AG09319 (cell line): Measurements from ENCODE around the gene FGGY.

Experiments
- DNase-seq: peaks from one replicate; pipeline ENCODE4 v3.0.0-alpha.2; 2010; ENCODE audit warnings: low read depth; ENCODE audit errors: extremely low read depth
- TF ChIP-seq, protein P1 (sequence below): IDR thresholded peaks from 2 replicates; pipeline ENCODE4 v1.5.1; 2011; ENCODE audit warnings: low read depth, mild to moderate bottlenecking, inconsistent platforms, low read length, moderate library complexity

Gene FGGY

DNA sequence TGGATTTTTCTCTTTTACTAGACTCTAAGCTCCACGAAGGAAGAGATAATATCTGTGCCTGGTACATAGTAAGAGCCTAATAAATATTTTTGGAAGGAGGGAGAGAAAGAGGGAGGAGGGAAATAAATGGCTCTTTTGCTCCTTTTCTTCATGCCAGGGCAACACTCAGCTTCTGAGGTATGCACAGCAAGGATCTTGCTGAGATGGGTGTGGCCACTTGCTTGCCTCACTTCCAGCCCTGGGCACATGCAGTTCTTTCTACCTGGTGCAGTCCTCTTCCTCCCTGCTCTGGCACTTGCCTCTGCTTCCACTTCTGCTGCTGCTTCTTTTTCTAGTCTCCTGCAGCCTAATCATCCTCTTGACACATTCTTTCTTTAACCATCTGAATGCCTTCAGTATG is 148.1 kb downstream of the FGGY start:
- DNase-seq = no peak
- TF ChIP-seq, protein P1, sequence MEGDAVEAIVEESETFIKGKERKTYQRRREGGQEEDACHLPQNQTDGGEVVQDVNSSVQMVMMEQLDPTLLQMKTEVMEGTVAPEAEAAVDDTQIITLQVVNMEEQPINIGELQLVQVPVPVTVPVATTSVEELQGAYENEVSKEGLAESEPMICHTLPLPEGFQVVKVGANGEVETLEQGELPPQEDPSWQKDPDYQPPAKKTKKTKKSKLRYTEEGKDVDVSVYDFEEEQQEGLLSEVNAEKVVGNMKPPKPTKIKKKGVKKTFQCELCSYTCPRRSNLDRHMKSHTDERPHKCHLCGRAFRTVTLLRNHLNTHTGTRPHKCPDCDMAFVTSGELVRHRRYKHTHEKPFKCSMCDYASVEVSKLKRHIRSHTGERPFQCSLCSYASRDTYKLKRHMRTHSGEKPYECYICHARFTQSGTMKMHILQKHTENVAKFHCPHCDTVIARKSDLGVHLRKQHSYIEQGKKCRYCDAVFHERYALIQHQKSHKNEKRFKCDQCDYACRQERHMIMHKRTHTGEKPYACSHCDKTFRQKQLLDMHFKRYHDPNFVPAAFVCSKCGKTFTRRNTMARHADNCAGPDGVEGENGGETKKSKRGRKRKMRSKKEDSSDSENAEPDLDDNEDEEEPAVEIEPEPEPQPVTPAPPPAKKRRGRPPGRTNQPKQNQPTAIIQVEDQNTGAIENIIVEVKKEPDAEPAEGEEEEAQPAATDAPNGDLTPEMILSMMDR = no peak

DNA sequence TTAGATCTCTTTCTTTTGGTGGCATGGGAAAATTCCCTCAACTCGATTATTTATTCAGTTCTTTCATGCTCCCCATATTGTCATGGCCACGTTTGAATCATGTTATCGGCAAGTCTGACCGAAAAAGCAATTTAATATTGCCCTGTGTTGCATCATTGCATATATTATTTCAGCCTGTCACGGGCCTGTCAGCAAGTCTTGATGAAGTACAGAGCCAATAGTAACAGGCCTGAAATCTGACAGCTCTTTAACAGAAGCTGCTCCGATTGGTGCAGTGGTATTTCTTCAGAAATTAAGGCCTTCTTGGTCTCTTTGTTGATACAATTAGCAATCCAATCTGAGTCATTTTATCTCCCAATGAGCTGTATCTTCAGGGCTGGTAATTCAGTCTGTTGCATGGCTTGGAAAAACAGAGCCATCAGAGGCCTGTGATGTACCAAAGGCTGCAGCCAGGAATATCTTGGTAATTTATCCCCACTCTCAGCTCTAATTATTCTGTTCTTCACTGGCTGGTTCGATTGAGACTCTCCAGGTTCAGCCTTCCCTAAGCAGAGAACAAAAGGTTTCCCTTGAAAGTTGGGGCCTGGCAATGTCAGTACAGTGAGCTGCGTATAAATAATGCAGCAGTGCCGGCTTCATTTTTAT is 149.5 kb downstream of the FGGY start:
- DNase-seq = peak; percentile 15
- TF ChIP-seq, protein P1 = no peak

DNA sequence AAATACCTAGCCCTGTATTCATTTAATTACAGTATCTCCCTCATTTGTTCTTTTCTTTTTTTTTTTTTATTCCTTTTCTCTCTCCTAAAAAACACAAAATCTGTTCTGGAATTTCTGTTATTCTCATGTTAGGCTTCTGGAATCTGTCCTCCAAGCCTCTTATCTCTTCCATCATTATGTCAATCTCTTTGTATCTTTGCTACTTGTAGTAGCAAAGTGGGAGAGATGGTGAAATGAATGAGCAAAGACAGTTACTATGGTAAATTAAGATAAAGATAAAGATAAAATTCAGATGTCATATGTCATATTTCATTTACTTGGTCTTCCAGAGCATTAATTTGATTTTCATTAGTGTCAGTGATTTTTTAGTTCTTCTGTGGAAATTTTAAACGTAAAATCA is 155.1 kb downstream of the FGGY start:
- TF ChIP-seq, protein P1 = no peak
- DNase-seq = no peak

DNA sequence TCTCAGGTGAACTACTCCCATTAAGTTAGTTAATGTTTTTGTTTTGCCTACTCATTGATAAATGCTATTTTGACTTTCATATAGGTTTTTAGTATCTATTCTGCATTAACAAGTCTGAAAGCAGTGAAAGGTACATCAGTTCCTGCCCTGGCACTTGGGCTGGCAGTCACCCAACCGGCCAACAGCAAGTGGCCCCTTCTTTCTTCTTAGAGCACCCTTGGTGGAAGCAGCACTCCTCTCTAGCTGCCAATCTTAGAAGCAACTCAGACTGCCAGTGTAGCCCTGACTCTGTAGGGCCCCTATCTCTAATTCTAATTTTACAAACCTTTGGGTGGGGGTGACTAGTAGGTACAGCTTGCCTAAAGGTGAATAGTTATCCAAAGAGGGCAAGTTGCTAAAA is 155.7 kb downstream of the FGGY start:
- TF ChIP-seq, protein P1 = no peak
- DNase-seq = no peak

DNA sequence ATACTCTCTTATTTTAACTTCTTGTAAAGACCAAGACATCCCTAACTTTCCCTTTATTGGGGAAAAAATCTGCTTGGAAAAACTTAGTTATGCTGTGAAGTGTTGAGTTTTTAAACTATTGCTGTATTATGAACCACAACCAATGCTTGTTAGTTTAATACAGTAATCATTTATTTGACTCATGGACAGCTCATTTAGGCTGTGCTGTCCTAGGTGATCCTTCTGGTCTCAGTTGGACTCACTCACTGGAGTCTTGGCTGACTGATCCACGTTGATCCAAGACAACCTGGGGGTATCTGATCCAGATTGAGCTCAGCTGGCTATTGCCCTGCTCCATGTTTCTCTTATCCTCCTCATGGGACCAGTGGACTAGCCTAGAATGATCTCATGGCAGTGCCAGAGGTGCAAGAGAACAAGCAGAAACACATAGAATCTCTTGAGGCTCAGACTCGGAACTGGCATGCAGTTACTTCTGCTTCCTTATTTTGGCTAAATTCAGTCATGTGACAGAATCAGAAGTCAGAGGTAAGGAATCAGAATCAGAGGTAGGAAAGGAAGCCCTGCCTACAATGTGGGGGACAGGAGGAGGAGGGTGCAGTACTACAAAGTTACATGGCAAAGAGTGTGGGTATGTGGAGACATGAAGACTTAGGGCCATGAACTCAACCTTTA is 156.5 kb downstream of the FGGY start:
- DNase-seq = no peak
- TF ChIP-seq, protein P1 = no peak

DNA sequence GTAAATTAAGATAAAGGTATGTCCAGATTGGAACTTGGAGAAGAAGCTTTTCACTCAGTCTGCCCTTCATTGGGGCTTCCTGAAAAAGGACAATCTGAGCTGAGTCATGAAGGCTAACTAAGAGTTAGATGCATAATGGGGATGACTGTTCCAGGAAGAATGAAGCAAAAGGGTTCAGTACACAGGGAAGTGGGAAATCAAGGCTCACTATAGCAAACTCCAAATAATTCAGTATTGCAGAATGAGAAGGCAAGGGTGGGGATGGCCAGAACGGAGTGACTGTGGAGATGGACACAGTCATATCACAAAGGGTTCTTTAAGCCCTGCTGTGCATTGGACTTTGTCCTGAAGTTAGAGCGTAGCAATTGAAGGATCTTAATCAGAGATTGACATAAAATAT is 158.3 kb downstream of the FGGY start:
- DNase-seq = no peak
- TF ChIP-seq, protein P1 = no peak

DNA sequence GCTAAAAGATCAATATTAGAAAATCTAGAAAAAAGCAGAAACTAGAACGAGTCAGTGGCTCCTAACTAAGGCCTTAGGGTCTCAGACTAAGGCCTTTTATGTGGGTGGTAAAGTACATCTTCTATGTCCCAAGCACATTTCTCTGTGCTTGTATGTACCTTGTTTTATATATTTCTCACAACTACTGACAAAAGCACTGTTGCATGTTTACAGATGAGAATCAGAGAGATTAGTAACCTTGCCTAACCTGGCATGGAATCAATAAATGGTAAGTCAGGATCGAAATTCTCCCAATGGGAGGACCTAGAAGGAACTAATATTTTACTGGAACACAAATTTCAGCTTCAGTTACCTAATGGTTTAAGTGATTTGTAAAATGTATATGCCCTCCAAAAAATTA is 160.9 kb downstream of the FGGY start:
- DNase-seq = no peak
- TF ChIP-seq, protein P1 = no peak
